PFSK-1 (cell line): ENCODE measurements around the gene LIMK1.

Experiments
- FOXP2 ChIP-seq: optimal IDR thresholded peaks from 2 replicates; pipeline ENCODE3; 2011; ENCODE audit warnings: borderline replicate concordance, control low read depth, inconsistent platforms; ENCODE audit not compliant: insufficient read depth; ENCODE audit errors: extremely low read length, extremely low read depth
- POLR2AphosphoS5 ChIP-seq: IDR thresholded peaks from 2 replicates; pipeline ENCODE4 v1.6.1; 2012; ENCODE audit warnings: low read depth, mild to moderate bottlenecking, control low read depth, low read length, moderate library complexity
- REST ChIP-seq, 2 experiments: IDR thresholded peaks; 2 replicates each; pipeline versions ENCODE4 v1.6.1 to v1.8.0; 2011 to 2012; ENCODE audit warnings: low read depth in 2 of 2, low read length in 2 of 2, control low read depth in 1 of 2, inconsistent platforms in 1 of 2, mild to moderate bottlenecking in 1 of 2, moderate library complexity in 1 of 2; ENCODE audit not compliant: insufficient read depth in 1 of 2
- SIN3A ChIP-seq: IDR thresholded peaks from 2 replicates; pipeline ENCODE4 v1.6.1; 2012; ENCODE audit warnings: mild to moderate bottlenecking, low read length, moderate library complexity, borderline replicate concordance; ENCODE audit not compliant: insufficient read depth
- TAF1 ChIP-seq: IDR thresholded peaks from 2 replicates; pipeline ENCODE4 v1.6.1; 2012; ENCODE audit warnings: low read length, control low read depth, borderline replicate concordance; ENCODE audit not compliant: insufficient read depth

LIMK1 gene

GRCh38 chr7:74051193-74051592 is 32.4 kb upstream of the LIMK1 start:
- TF ChIP-seq REST (IDR thresholded peaks at IDR 0.05; ENCODE audit: insufficient read depth in 1 of 2, low read depth in 2 of 2, low read length in 2 of 2) (no peak), FOXP2 (no peak), SIN3A (no peak), TAF1 (no peak), POLR2AphosphoS5 (no peak)

- TF ChIP-seq TAF1, result no peak
- TF ChIP-seq FOXP2, result peak; percentile 7
- TF ChIP-seq REST (IDR thresholded peaks at IDR 0.05; ENCODE audit: insufficient read depth in 1 of 2, low read depth in 2 of 2, low read length in 2 of 2), result no peak
Observed at GRCh38 chr7:74051629-74052410, 31.8 kb upstream of the LIMK1 start.

DNA sequence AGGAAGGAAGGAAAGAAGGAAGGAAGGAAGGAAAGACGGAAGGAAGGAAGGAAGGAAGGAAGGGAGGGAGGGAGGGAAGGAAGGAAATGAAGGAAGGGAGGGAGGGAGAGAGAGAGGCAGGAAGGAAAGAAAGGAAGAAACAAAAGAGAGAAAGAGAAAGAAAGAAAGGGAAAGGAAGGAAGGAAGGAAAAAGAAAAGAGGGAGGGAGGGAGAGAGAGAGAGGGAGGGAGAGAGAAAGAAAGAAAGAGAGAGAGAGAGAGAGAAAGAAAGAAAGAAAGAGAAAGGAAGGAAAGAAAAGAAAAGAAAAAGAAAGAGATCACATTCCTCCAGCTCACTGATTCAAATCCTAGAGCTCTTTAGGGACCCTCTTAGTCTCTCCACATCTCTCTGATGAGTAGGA is 31.0 kb upstream of the LIMK1 start:
- TF ChIP-seq SIN3A (no peak), FOXP2 (no peak), REST (IDR thresholded peaks at IDR 0.05; ENCODE audit: insufficient read depth in 1 of 2, low read depth in 2 of 2, low read length in 2 of 2) (no peak), TAF1 (no peak), POLR2AphosphoS5 (no peak)

DNA sequence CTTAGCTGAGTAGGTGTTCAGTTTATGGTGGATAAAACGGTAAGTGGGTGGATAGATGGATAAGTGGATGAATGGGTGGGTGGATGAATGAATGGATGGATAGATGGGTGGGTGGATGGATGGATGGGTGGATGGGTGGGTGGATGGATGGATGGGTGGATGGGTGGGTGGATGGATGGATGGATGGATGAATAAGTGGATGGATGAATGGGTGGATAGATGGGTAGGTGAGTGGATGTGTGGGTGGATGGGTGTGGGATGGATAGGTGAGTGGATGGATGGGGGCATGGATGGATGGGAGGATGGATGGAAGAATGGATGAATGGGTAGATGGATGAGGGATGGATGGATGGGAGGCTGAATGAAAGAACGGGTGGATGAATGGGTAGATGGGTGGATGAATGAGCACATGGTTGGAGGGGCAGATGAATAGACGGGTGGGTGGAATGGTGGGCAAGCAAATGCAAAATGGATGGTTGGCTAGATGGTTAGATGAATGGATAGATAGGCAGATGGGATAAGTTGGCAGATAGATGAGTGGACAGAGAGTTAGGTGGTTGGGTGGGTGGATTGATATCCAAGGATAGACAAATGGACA is 29.9 kb upstream of the LIMK1 start:
- no peak for TF ChIP-seq POLR2AphosphoS5
- no peak for TF ChIP-seq SIN3A
- TF ChIP-seq TAF1, result no peak
- no peak for TF ChIP-seq FOXP2
- TF ChIP-seq REST (IDR thresholded peaks at IDR 0.05; ENCODE audit: insufficient read depth in 1 of 2, low read depth in 2 of 2, low read length in 2 of 2), result no peak
